Stimulated activated CD4-positive, alpha-beta T cell treated with anti-CD3 and anti-CD28 coated beads, TNF-alpha, amount 100 ng/mL, for 1 hour (primary cell): ENCODE measurements around the gene RFX2.
A peak's percentile ranks its signal among the peaks of the same experiment; 100 is the strongest.

Experiments used
- DNase-seq, 3 donors: peaks; one replicate each; pipeline ENCODE4 v3.0.0-alpha.2; 2020; ENCODE audit warnings: low read depth in 3 of 3, low spot score in 1 of 3

Gene RFX2

DNA sequence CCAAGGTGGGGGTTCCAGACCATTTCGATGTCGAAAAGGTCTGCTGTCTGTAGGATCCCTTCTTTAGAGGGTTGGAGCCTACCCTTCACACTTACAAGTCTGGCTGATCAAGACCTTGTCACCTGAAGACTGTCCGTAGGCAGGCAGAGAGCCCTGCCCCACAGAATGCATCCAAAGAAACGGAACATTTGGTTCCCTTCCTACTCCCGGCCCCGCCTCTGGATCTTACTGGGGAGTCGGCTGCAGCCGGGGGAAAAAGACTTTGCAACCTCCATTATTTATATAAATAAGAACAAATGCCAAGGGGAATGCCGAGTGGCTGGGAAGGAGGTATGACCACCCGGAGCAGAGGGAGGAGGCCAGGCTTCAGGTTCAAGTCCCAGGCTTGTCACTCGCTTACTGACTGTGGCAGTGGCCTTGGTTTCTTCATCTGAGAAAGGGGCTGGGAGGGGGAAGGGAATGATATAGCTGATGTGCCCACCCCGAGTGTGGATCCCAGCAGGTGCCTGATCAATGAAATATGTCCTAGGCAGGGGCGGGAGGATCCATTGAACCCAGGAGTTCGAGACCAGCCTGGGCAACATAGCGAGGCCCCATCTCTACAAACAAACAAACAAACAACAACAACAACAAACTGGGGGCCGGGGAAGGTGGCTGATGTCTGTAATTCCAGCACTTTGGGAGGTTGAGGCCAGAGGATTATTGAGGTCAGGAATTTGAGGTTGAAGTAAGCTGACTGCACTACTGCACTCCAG lies 48.7 kb downstream of the RFX2 start:
- no peak for DNase-seq

DNA sequence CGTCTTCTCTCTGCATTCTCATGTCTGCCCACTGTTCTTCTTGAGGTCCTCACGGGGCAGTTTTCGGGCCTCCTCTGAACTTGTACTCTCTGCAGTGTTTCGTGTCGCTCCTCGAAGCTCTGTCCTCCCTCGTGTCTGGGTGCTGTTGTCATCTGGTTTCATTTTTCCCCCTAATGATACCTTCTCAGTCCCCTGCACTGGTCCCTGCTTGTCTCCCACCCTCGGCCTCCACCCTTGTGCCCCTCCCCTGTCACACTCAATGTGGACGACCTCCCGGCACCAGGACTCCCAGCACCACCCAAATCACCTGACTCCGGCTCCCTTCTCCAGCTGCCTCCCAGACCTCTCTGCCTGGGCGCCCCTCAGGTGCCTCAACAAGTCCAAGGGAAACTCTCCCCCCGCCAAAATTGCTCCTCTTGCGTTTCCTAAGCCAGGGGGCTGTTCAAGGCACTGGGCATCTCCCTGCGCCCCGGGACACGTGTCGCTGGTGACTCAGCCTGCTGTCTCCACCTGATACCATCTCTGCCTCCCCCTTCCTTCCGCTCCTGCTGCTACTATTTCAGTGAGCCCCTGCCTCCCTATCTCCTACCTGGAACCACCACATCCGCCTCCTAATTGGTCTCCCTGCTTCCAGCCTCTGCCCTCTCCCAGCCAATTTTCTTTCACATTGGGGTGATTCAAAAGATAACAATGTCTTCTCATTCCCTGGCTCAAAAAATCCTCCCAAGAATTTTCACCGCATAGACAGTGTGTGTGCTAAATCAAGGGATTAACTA lies 49.5 kb downstream of the RFX2 start:
- peak in 2 of 3 donors; percentile 18 to 30 for DNase-seq

DNA sequence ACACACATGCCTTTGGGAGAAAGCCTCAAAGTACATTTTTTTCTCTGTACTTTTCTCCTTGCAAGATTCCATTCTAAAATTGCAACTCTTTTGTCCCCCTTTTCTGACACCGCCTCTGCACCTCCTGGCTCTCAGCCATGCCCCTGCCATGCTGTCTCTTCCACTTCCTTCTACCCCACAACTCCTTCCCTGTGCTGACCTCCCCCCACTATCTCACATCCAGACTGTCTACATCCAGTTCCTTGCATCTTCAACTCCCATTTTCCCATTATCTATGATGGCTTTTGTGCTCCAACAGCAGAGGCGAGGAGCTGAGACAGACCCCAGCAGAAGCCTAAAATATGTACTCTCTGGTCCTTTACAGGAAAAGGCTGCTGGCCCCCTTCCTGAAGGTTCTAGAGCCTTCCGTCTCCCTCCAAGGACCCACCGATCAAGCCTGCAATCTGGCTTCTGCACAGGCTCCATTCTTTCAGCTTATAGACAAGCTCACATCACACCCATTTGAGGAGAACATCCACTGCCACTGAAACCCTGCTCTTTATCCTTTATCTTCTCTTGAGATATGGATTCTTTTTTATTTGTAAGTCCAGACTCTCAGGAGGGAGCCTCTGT lies 50.2 kb downstream of the RFX2 start:
- DNase-seq, result no peak

- DNase-seq, result no peak
Observed at GRCh38 chr19:6059396-6059947, 50.8 kb downstream of the RFX2 start.

DNA sequence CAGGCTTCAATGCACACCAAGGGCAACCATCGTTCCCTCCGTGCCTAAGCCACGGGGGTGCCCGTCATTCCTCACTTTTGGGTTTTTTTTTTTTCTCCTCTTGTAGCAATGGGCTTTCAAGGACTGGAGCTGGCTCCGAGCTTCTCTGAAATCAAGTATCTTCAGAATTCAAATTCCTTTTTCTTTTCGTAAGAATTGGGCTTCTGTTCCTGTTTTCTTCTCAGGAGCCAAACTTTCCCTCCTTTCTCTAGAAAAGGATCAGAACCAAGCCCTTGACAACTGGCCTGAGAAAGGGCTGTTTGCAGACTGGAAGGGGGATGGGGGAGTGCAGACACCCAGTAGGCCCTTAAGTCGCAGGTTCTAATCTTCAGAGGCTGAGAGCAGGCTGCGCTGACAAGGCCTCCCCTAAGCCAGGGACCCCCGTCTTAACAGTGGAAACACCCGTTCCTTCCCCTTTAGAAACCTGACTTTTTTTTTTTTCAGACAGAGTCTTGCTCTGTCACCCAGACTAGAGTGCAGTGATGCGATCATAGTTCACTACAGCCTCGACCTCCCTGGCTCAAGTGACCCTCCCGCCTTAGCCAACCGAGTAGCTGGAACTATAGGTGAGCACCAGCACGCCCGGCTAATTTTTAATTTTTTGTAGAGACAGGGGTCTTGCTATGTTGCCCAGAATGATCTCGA lies 51.6 kb downstream of the RFX2 start:
- DNase-seq, result no peak

GRCh38 chr19:6057651-6058517 lies 52.4 kb downstream of the RFX2 start:
- DNase-seq, result no peak

GRCh38 chr19:6056801-6057650 lies 53.3 kb downstream of the RFX2 start:
- no peak for DNase-seq

- DNase-seq, result no peak
Observed at GRCh38 chr19:6056282-6056741, 54.0 kb downstream of the RFX2 start.

DNA sequence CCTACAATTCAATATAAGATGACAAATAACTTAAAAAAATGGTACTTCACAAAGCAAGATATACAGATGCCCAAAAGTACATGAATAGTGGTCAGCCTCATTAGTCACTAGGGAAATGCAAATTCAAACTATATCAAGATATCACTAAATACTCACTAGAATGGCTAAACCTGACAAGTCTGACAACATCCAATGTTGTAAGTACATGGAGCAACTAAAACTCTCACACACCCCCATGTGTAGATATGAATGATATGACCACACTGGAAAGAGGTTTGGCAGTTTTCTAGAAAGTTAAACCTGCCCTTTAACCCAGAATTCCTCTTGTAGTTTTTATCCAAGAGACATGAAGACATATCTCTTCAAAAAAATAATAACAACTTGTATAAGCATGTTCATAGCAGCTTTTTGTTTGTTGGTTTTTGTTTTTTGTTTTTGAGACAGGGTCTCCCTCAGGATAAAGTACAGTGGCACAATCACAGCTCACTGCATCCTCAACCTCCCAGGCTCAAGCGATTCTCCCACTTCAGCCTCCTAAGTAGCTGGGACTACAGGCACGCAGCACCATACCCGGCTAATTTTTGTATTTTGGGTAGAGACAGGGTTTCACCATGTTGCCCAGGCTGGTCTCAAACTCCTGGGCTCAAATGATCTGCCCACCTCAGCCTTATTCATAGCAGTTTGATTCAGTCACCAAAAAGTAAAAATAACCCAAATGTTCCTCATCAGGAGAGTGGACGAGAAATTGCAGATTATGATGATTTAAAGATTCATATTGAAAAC lies 55.1 kb downstream of the RFX2 start:
- DNase-seq, result no peak

GRCh38 chr19:6048793-6049405 lies 61.4 kb downstream of the RFX2 start:
- DNase-seq, result peak; percentile 38 to 61 (median 58)

DNA sequence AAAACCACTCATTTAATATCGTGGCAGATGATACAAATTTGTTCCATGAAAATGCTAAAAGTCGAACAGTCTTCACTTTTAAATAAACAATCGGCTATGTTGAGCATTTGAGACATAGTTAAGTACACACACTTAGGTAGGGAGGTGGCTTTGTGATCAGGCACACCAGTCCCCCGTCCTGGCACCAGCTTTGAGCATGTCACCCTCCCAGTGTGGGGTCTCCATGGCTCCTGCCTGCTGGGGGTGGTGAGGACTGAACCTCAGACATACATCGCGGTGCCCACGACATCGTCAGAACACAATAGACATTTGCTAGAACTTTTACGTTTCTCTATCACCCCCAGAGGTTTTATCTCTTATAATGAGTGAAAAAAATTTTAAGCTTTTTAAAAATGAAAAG lies 62.0 kb downstream of the RFX2 start:
- DNase-seq, result no peak

DNA sequence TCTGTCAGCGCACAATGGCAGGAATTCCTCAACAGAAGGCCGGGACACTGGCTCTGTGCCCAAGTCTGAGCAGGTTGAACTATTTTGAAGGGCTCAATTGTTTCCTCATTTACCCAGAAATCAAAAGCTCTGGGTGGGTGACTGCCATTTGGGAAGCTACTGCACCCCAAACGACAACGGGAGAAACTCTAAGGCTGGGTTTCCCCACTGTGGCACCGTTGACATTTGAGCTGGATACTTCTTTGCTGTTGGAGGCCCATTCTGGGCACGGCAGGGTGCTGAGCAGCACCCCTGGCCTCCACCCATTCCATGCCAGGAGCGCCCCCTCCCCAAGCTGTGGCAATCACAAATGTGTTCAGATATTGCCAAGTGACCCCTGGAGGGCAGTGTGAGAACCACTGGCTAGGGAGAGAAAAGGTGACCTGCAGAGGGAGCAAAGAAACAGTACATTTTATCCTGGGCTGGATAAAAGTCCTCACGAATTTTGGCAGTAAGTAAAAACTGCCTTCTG lies 62.5 kb downstream of the RFX2 start:
- DNase-seq, result no peak

DNA sequence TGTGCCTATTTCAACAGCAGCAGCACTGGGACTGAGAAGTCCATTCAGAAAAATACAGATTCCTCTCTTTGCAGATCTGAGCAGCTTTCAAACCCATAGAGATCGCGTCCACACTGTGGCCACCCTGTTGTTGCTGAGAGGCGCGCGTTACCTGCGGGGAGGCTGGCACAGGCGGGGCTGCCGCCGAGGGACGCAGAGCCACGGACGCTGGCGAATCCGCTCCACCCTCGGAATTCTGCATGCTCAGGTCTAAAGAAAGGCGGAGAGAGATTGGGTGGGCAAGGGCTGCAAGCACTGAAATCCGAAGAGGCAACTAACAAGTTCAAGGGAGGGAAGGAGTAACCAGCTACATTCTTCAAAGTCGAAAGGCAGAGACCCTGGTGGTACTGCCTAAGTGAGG lies 63.0 kb downstream of the RFX2 start:
- no peak for DNase-seq

DNA sequence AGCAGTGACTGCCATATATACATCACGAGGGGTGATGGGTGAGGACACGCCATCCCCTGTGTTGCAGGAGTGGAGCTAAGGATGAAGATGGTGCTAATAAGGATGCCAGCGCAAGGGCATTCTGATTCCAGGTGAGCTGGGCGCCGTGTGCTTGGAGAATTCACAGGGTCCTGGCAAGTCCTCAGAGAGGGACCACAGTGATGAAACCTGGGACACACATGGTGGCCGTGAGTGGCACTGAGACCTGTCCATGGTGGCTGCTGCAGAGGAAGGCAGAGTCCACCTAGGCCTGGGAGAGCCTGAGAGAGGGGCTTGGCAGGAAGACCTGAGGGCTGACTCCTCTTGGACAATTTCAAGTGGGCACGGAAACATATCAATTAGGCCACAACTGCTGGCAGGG lies 65.2 kb downstream of the RFX2 start:
- no peak for DNase-seq

DNA sequence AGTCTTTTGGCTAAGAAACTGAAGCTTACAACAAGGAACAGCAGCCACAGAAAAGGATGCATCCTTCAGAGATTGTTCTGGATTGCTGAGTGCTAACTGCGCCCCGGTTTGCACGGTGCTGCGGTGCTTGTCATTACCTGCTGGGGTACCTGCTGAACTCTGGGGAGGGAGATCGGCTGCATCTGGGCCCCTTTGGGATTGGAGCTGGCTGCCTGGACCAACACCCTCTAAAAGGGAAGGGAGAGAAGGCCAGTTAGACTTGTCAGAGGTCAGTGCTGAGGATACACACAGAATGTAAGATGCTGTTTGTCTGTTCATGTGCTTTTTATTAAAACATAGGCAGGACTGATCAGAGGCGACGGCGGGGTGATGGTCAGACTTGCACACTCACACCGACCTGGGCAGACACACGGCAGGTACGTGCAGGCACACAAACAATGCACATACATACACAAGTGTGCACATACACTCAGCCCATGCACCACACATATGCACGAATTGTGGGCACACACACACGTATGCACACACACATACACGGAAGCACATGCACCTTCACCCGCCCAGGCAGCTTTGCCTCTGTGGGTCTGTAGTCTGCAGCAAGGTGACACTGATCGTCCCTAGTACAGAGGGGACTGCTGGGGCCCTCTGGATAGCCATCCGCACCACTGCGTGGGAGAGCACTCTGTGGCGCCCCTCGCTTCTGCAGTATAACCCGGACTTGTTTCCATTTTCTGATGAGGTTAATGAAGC lies 66.1 kb downstream of the RFX2 start:
- DNase-seq, result no peak

GRCh38 chr19:6042776-6043726 lies 67.2 kb downstream of the RFX2 start:
- no peak for DNase-seq
